GM23338 (cell line): ENCODE results near the gene CISH. TPM values are rescaled to one million over a fixed set of nuclear protein-coding genes. Genes with fewer than 3 reads are reported as not detected.

ENCODE experiments used
- ATAC-seq: fragments of 200-7000 bp; cut with Tn5 transposase; 3 replicates; pipeline ENCODE4 v1.9.1; 2020
- DNase-seq: peaks from one replicate; pipeline ENCODE4 v3.0.0-alpha.2; 2015; ENCODE audit warnings: low spot score
- H2AFZ ChIP-seq: fragments of 200-600 bp; sonication (generic); 2 replicates; pipeline ENCODE4 v1.8.0; 2016; ENCODE audit warnings: antibody characterized with exemption, mild to moderate bottlenecking, moderate library complexity
- H3F3A ChIP-seq: fragments of 200-600 bp; sonication (generic); replicated peaks from 2 replicates; pipeline ENCODE4 v1.8.0; 2017; ENCODE audit warnings: antibody characterized with exemption, mixed run types, low read depth
- H3K27ac ChIP-seq: fragments of 200-600 bp; sonication (generic); 2 replicates; pipeline ENCODE4 v1.6.1; 2016; ENCODE audit warnings: low read depth
- H3K27me3 ChIP-seq: fragments of 200-600 bp; sonication (generic); 2 replicates; pipeline ENCODE4 v1.8.0; 2016; ENCODE audit warnings: mild to moderate bottlenecking, mixed run types, moderate library complexity; ENCODE audit not compliant: insufficient read depth
- H3K36me3 ChIP-seq: fragments of 200-600 bp; sonication (generic); 2 replicates; pipeline ENCODE4 v1.8.0; 2016; ENCODE audit warnings: mild to moderate bottlenecking; ENCODE audit not compliant: insufficient read depth
- H3K4me1 ChIP-seq: fragments of 200-600 bp; sonication (generic); 2 replicates; pipeline ENCODE4 v1.8.0; 2016; ENCODE audit warnings: mild to moderate bottlenecking, moderate library complexity; ENCODE audit not compliant: insufficient read depth
- H3K4me2 ChIP-seq: fragments of 200-600 bp; sonication (generic); 2 replicates; pipeline ENCODE4 v1.7.1; 2017; ENCODE audit warnings: mixed run types
- H3K4me3 ChIP-seq: fragments of 200-600 bp; sonication (generic); 2 replicates; pipeline ENCODE4 v1.6.1; 2016; ENCODE audit warnings: mixed run types
- H3K79me2 ChIP-seq: fragments of 200-600 bp; sonication (generic); replicated peaks from 2 replicates; pipeline ENCODE4 v1.8.0; 2017; ENCODE audit warnings: mild to moderate bottlenecking; ENCODE audit not compliant: insufficient read depth
- H3K9me2 ChIP-seq: fragments of 200-600 bp; sonication (generic); 2 replicates; pipeline ENCODE4 v1.8.0; 2017; ENCODE audit not compliant: insufficient read depth
- H4K20me1 ChIP-seq: fragments of 200-600 bp; sonication (generic); replicated peaks from 2 replicates; pipeline ENCODE4 v1.8.0; 2017; ENCODE audit warnings: mild to moderate bottlenecking; ENCODE audit not compliant: insufficient read depth
- H3K27ac Mint-ChIP-seq: 2 replicates; pipeline ENCODE4 v1.8.0; 2020; ENCODE audit warnings: inconsistent platforms, mild to moderate bottlenecking, moderate library complexity, mixed read lengths
- H3K27me3 Mint-ChIP-seq: 3 replicates; pipeline ENCODE4 v1.8.0; 2022; ENCODE audit warnings: low read depth, mild to moderate bottlenecking, moderate library complexity, mixed read lengths, inconsistent platforms; ENCODE audit not compliant: insufficient read depth, poor library complexity
- H3K36me3 Mint-ChIP-seq: 3 replicates; pipeline ENCODE4 v1.8.0; 2021; ENCODE audit warnings: low read depth, mild to moderate bottlenecking, inconsistent platforms, moderate library complexity, mixed read lengths
- H3K4me1 Mint-ChIP-seq: 3 replicates; pipeline ENCODE4 v1.8.0; 2020; ENCODE audit warnings: mild to moderate bottlenecking, inconsistent platforms, mixed read lengths
- H3K4me3 Mint-ChIP-seq: 3 replicates; pipeline ENCODE4 v1.8.0; 2021; ENCODE audit warnings: moderate library complexity, mild to moderate bottlenecking, inconsistent platforms, mixed read lengths
- H3K9me3 Mint-ChIP-seq: 3 replicates; pipeline ENCODE4 v1.8.0; 2020; ENCODE audit warnings: moderate library complexity, mild to moderate bottlenecking, inconsistent platforms, mixed read lengths
- CREB1 ChIP-seq: fragments of 250-450 bp; sonication (Bioruptor Pico); IDR thresholded peaks from 2 replicates; pipeline ENCODE4 v1.5.0; 2020; ENCODE audit warnings: low read depth, mild to moderate bottlenecking, moderate library complexity
- EZH2 ChIP-seq: fragments of 200-600 bp; sonication (generic); IDR thresholded peaks from one replicate; pipeline ENCODE4 v1.8.0; 2017; ENCODE audit warnings: antibody characterized with exemption, mild to moderate bottlenecking, low read depth; ENCODE audit not compliant: unreplicated experiment
- EZH2phosphoT487 ChIP-seq: fragments of 200-600 bp; sonication (generic); IDR thresholded peaks from one replicate; pipeline ENCODE4 v1.8.1; 2018; ENCODE audit warnings: antibody characterized with exemption; ENCODE audit not compliant: unreplicated experiment
- JUNB ChIP-seq: IDR thresholded peaks from one replicate; pipeline ENCODE4 v1.6.1; 2016; ENCODE audit warnings: antibody characterized with exemption; ENCODE audit not compliant: unreplicated experiment
- POLR2AphosphoS5 ChIP-seq: IDR thresholded peaks from 2 replicates; pipeline ENCODE4 v1.6.1; 2016; ENCODE audit warnings: antibody characterized with exemption, low read depth
- STAT1 ChIP-seq: IDR thresholded peaks from one replicate; pipeline ENCODE4 v1.6.1; 2016; ENCODE audit warnings: antibody characterized with exemption; ENCODE audit not compliant: unreplicated experiment
- ZNF114 ChIP-seq: fragments of 250-450 bp; sonication (Bioruptor Pico); IDR thresholded peaks from 2 replicates; pipeline ENCODE4 v1.5.0; 2020; ENCODE audit warnings: mild to moderate bottlenecking, moderate library complexity
- ZNF331 ChIP-seq: fragments of 250-450 bp; sonication (Bioruptor Pico); IDR thresholded peaks from 2 replicates; pipeline ENCODE4 v1.5.0; 2020; ENCODE audit warnings: low read depth, mild to moderate bottlenecking, moderate library complexity
- polyA plus RNA-seq: library from polyadenylated mRNA; unstranded; fragments of >200 nt; fragmentation: Nextera tagmentation; extraction: Ambion mirVana; gene quantifications from 2 replicates; pipeline ENCODE4 v1.2.1, GENCODE V29; 2016
- total RNA-seq: library from RNA; depleted of rRNA; stranded (reverse); fragments of >200 nt; shearing (Covaris generic); gene quantifications from 2 replicates; pipeline ENCODE4 v1.2.3, GENCODE V29; 2014
- TF ChIP-seq, protein P1 (sequence below): IDR thresholded peaks from one replicate; pipeline ENCODE4 v1.6.1; 2018; ENCODE audit warnings: antibody characterized with exemption; ENCODE audit not compliant: unreplicated experiment
- TF ChIP-seq, protein P2 (sequence below): IDR thresholded peaks from 2 replicates; pipeline ENCODE4 v1.6.1; 2016; ENCODE audit warnings: antibody characterized with exemption
- TF ChIP-seq, protein P3 (sequence below), 2 experiments: fragments of 200-600 bp in 1 of 2; sonication (generic) in 1 of 2; conservative IDR thresholded peaks; 2 replicates each; pipeline versions ENCODE4 v1.5.1 to v1.6.1; 2016 to 2017; ENCODE audit warnings: antibody characterized with exemption in 2 of 2, low read depth in 2 of 2, mild to moderate bottlenecking in 2 of 2, moderate library complexity in 1 of 2

The CISH gene
- total and polyA plus RNA-seq, 2 experiments from 2014 or later = 2.1 to 3.6 TPM

DNA sequence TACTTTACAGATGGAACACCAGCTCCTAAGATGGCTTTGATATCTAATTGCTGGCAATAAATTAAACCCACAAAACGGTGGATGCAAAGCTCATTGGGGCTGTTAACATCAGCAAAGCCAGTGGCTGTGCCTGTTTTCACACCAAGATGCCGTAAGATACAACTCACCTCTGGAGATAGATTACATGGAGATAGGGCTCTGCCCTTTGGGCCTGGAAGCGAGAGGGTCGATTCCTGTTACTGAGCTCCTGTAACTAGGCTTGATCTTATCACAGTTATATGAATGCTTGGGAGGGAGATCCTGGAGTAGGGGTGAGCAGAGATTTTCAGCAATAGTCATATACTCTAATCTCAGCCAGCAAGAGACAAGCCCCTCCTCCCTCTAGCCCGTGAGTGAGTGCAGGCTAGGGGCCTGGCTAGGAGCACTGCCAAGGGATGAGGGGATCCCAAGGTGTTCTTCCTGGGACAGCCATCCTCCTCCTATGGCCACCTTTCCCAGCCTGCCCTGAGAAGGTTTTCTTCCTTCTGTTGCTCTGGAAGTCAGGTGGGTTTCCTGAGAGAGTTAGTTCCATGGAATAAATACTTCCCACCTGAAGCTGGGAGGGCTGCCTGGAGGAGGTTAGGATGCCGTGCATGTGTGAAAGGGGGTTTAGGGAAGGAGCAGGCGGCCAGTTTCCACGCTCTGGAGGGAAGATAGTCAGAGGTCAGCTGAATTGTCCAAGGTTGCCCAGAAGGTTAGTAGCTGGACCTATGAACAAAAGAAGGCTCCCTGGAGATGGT is 45.0 kb upstream of the CISH start:
- TF ChIP-seq EZH2phosphoT487 (no peak), ZNF331 (CRISPR knock-in tag) (no peak), STAT1 (no peak)
- Histone ChIP-seq H3K27me3 (no peaks in the 10 kb centered on the region), H4K20me1 (no peaks in the 10 kb centered on the region), H3K27ac (no peak overlapping the region), H3K79me2 (no peaks in the 10 kb centered on the region), H2AFZ (no peak overlapping the region), H3K4me1 (peaks cover 11% of the 10 kb centered on the region), H3K4me3 (no peak overlapping the region), H3K4me2 (no peak overlapping the region), H3K36me3 (no peaks in the 10 kb centered on the region), H3K9me2 (no peaks in the 10 kb centered on the region; the same call in 1 of the 2 replicates), H3F3A (0 out of 2 replicates have a peak, but pooled peaks cover 5% of the 10 kb centered on the region)
- no peaks in the 10 kb centered on the region for H3K9me3 Mint-ChIP-seq
- no peaks in the 10 kb centered on the region for H3K36me3 Mint-ChIP-seq
- no peak overlapping the region for H3K4me3 Mint-ChIP-seq
- peaks cover 7% of the 10 kb centered on the region for H3K27me3 Mint-ChIP-seq
- H3K4me1 Mint-ChIP-seq = peaks cover 9% of the 10 kb centered on the region
- DNase-seq = no peak
- no peak overlapping the region for H3K27ac Mint-ChIP-seq
- no peak for ATAC-seq

DNA sequence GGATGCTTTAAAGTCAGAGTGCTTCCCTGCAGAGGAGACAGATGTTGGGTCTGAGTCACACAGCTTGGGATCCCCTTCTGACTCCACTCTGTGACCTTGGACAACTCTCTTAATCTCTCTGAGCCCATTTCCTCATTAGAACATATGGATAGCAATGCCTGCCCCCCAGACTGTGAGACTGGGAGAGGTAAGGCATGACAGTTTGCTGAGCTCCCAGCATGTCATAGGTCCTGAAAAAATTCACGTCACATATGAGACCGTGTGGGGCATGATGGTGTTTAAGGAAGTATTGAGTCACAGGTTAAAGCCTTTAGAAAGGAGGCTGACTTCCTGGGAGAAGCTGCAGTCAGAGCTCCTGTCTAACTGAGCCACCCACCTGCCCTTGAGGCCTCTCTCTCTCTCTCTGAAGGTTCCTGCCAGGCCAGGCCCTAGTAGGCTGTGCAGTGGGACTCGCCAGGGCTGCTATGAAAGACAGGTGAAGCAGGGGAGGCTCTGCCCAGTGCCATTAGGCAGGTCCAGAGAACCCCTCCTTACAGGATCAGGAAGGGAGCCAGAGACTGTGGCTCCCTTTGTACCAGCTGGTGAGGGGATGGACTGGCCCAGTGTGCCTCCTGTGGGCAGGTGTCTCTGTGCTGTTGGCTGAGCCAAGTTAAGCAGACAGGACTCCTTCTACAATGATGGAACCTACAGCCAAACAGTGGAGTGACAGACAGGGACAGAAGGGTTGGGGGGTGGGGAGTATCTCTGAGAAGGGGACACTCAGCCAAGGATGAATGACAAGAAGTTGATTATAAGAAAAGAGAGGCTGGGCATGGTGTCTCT is 43.6 kb upstream of the CISH start:
- ATAC-seq (no peak), DNase-seq (no peak)
- Histone ChIP-seq H3F3A (0 out of 2 replicates have a peak, but pooled peaks cover 5% of the 10 kb centered on the region), H3K79me2 (no peaks in the 10 kb centered on the region), H3K4me1 (peaks cover 13% of the 10 kb centered on the region), H3K4me2 (no peak overlapping the region), H4K20me1 (no peaks in the 10 kb centered on the region), H3K27ac (no peak overlapping the region), H3K4me3 (no peak overlapping the region), H3K27me3 (no peaks in the 10 kb centered on the region), H3K36me3 (no peaks in the 10 kb centered on the region), H3K9me2 (no peaks in the 10 kb centered on the region; the same call in 1 of the 2 replicates), H2AFZ (no peak overlapping the region)
- Mint-ChIP-seq H3K27me3 (peaks cover 7% of the 10 kb centered on the region), H3K9me3 (no peaks in the 10 kb centered on the region), H3K36me3 (no peaks in the 10 kb centered on the region; the same call in 2 of the 3 replicates), H3K27ac (no peak overlapping the region), H3K4me1 (peaks cover 18% of the 10 kb centered on the region), H3K4me3 (no peak overlapping the region)
- TF ChIP-seq EZH2 (no peak), ZNF114 (CRISPR knock-in tag) (no peak), JUNB (no peak), CREB1 (CRISPR knock-in tag) (no peak), ZNF331 (CRISPR knock-in tag) (no peak), EZH2phosphoT487 (no peak), POLR2AphosphoS5 (no peak)
- TF ChIP-seq, protein P1, sequence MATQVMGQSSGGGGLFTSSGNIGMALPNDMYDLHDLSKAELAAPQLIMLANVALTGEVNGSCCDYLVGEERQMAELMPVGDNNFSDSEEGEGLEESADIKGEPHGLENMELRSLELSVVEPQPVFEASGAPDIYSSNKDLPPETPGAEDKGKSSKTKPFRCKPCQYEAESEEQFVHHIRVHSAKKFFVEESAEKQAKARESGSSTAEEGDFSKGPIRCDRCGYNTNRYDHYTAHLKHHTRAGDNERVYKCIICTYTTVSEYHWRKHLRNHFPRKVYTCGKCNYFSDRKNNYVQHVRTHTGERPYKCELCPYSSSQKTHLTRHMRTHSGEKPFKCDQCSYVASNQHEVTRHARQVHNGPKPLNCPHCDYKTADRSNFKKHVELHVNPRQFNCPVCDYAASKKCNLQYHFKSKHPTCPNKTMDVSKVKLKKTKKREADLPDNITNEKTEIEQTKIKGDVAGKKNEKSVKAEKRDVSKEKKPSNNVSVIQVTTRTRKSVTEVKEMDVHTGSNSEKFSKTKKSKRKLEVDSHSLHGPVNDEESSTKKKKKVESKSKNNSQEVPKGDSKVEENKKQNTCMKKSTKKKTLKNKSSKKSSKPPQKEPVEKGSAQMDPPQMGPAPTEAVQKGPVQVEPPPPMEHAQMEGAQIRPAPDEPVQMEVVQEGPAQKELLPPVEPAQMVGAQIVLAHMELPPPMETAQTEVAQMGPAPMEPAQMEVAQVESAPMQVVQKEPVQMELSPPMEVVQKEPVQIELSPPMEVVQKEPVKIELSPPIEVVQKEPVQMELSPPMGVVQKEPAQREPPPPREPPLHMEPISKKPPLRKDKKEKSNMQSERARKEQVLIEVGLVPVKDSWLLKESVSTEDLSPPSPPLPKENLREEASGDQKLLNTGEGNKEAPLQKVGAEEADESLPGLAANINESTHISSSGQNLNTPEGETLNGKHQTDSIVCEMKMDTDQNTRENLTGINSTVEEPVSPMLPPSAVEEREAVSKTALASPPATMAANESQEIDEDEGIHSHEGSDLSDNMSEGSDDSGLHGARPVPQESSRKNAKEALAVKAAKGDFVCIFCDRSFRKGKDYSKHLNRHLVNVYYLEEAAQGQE = no peak
- TF ChIP-seq, protein P2, sequence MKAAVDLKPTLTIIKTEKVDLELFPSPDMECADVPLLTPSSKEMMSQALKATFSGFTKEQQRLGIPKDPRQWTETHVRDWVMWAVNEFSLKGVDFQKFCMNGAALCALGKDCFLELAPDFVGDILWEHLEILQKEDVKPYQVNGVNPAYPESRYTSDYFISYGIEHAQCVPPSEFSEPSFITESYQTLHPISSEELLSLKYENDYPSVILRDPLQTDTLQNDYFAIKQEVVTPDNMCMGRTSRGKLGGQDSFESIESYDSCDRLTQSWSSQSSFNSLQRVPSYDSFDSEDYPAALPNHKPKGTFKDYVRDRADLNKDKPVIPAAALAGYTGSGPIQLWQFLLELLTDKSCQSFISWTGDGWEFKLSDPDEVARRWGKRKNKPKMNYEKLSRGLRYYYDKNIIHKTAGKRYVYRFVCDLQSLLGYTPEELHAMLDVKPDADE = no peak
- TF ChIP-seq, protein P3, sequence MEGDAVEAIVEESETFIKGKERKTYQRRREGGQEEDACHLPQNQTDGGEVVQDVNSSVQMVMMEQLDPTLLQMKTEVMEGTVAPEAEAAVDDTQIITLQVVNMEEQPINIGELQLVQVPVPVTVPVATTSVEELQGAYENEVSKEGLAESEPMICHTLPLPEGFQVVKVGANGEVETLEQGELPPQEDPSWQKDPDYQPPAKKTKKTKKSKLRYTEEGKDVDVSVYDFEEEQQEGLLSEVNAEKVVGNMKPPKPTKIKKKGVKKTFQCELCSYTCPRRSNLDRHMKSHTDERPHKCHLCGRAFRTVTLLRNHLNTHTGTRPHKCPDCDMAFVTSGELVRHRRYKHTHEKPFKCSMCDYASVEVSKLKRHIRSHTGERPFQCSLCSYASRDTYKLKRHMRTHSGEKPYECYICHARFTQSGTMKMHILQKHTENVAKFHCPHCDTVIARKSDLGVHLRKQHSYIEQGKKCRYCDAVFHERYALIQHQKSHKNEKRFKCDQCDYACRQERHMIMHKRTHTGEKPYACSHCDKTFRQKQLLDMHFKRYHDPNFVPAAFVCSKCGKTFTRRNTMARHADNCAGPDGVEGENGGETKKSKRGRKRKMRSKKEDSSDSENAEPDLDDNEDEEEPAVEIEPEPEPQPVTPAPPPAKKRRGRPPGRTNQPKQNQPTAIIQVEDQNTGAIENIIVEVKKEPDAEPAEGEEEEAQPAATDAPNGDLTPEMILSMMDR (conservative IDR thresholded peaks at IDR 0.05; ENCODE audit: low read depth in 2 of 2) = no peak
